Endothelial cell of umbilical vein (primary cell): ENCODE data around the gene DCC. TPM values are rescaled to one million over a fixed set of nuclear protein-coding genes. Genes with fewer than 3 reads are reported as not detected.

Experiments used
- BruUV-seq: library from RNA; stranded (reverse); fragments of 400-500 nt; replicated peaks from 2 replicates; lab custom pipeline; 2021; lab: Mats Ljungman, UMichigan
- CTCF ChIA-PET: fragments of 300-600, 350-600 bp; sonication (Branson Sonifier 250); formaldehyde crosslinking; loops from one replicate; lab custom pipeline; 2021; ENCODE audit warnings: antibody characterized with exemption, inconsistent platforms; lab: Charles Lee
- POLR2A ChIA-PET: fragments of 300-600, 350-600 bp; sonication (Branson Sonifier 250); formaldehyde crosslinking; loops from one replicate; lab custom pipeline; 2021; ENCODE audit warnings: antibody characterized with exemption, inconsistent platforms; lab: Charles Lee
- DNase-seq: peaks from one replicate; pipeline ENCODE4 v3.0.0-alpha.2; 2011; ENCODE audit warnings: low read depth, low spot score
- FAIRE-seq: peaks from 2 replicates; lab custom pipeline; 2011; peaks lifted over from hg19 to GRCh38; lab: Jason Lieb, UNC
- H2AFZ ChIP-seq: 2 replicates; pipeline ENCODE4 v1.6.0; 2012; ENCODE audit warnings: low read depth, low read length, control low read depth, inconsistent platforms
- H3K27ac ChIP-seq: 2 replicates; pipeline ENCODE4 v1.5.1; 2011; ENCODE audit warnings: low read depth, mild to moderate bottlenecking, control low read depth, low read length, moderate library complexity; ENCODE audit not compliant: insufficient read depth
- H3K27me3 ChIP-seq, 2 experiments: 2 replicates each; pipeline versions ENCODE4 v1.6.0 to v1.6.1; 2011; ENCODE audit warnings: low read length in 2 of 2, mixed read lengths in 1 of 2; ENCODE audit not compliant: control insufficient read depth in 2 of 2, insufficient read depth in 2 of 2
- H3K36me3 ChIP-seq, 2 experiments: 2 replicates in 1 of 2; 3 replicates in 1 of 2; pipeline ENCODE4 v1.5.1; 2011; ENCODE audit warnings: low read length in 2 of 2, mild to moderate bottlenecking in 1 of 2, moderate library complexity in 1 of 2; ENCODE audit not compliant: control insufficient read depth in 2 of 2, insufficient read depth in 2 of 2; ENCODE audit errors: extremely low read depth in 1 of 2
- H3K4me1 ChIP-seq: 3 replicates; pipeline ENCODE4 v1.5.1; 2011; ENCODE audit warnings: mild to moderate bottlenecking, low read length; ENCODE audit not compliant: control insufficient read depth, insufficient read depth; ENCODE audit errors: extremely low read depth
- H3K4me2 ChIP-seq: 2 replicates; pipeline ENCODE4 v1.6.1; 2011; ENCODE audit warnings: low read length, control low read depth, mixed read lengths; ENCODE audit not compliant: insufficient read depth
- H3K4me3 ChIP-seq, 3 experiments: fragments of 200-600 bp in 1 of 3; sonication (generic), shearing (Covaris generic) in 1 of 3; replicated peaks in 1 of 3; 2 replicates each; pipeline ENCODE4 v1.5.1; 2011 to 2016; ENCODE audit warnings: control low read depth in 3 of 3, low read length in 3 of 3, mild to moderate bottlenecking in 2 of 3, inconsistent platforms in 1 of 3, low read depth in 1 of 3, moderate library complexity in 1 of 3; ENCODE audit not compliant: insufficient read depth in 1 of 3
- H3K79me2 ChIP-seq: 2 replicates; pipeline ENCODE4 v1.6.0; 2012; ENCODE audit warnings: low read length, inconsistent platforms; ENCODE audit not compliant: control insufficient read depth, insufficient read depth
- H3K9ac ChIP-seq: replicated peaks from 2 replicates; pipeline ENCODE3; 2011; ENCODE audit warnings: low read length, control low read depth; ENCODE audit not compliant: insufficient read depth; ENCODE audit errors: extremely low read depth
- H3K9me1 ChIP-seq: replicated peaks from 3 replicates; pipeline ENCODE4 v1.6.0; 2011; ENCODE audit warnings: mild to moderate bottlenecking, low read length; ENCODE audit not compliant: control insufficient read depth, insufficient read depth; ENCODE audit errors: extremely low read depth
- H3K9me3 ChIP-seq: replicated peaks from 2 replicates; pipeline ENCODE4 v1.5.1; 2012; ENCODE audit warnings: low read length, inconsistent platforms; ENCODE audit not compliant: control insufficient read depth, insufficient read depth
- H4K20me1 ChIP-seq: replicated peaks from 2 replicates; pipeline ENCODE3; 2011; ENCODE audit warnings: mild to moderate bottlenecking, low read length; ENCODE audit not compliant: control insufficient read depth, insufficient read depth; ENCODE audit errors: extremely low read depth
- EZH2 ChIP-seq: IDR thresholded peaks from 2 replicates; pipeline ENCODE4 v1.6.1; 2012; ENCODE audit warnings: borderline replicate concordance, low read depth, mild to moderate bottlenecking, moderate library complexity, low read length, inconsistent platforms; ENCODE audit not compliant: severe bottlenecking
- FOS ChIP-seq: IDR thresholded peaks from 2 replicates; pipeline ENCODE4 v1.6.1; 2011; ENCODE audit warnings: mild to moderate bottlenecking, low read length, moderate library complexity, borderline replicate concordance; ENCODE audit not compliant: insufficient read depth
- GATA2 ChIP-seq: IDR thresholded peaks from 2 replicates; pipeline ENCODE4 v1.7.0; 2011; ENCODE audit warnings: low read depth, mild to moderate bottlenecking, moderate library complexity, mixed read lengths, low read length; ENCODE audit not compliant: insufficient read length, insufficient read depth
- JUN ChIP-seq: IDR thresholded peaks from 2 replicates; pipeline ENCODE4 v1.6.1; 2011; ENCODE audit warnings: borderline replicate concordance, low read depth; ENCODE audit not compliant: insufficient read length, insufficient read depth
- MAX ChIP-seq: IDR thresholded peaks from 2 replicates; pipeline ENCODE4 v1.6.1; 2011; ENCODE audit not compliant: insufficient read depth, insufficient read length
- MYC ChIP-seq: IDR thresholded peaks from one replicate; pipeline ENCODE4 v1.6.1; 2011; ENCODE audit warnings: mild to moderate bottlenecking, low read depth, low read length
- POLR2A ChIP-seq: IDR thresholded peaks from 2 replicates; pipeline ENCODE4 v1.6.1; 2012; ENCODE audit warnings: low read depth, mild to moderate bottlenecking, control low read depth, low read length
- POLR2AphosphoS5 ChIP-seq: IDR thresholded peaks from 2 replicates; pipeline ENCODE4 v1.6.1; 2012; ENCODE audit warnings: low read depth, mild to moderate bottlenecking, control low read depth, low read length, moderate library complexity; ENCODE audit not compliant: insufficient read depth
- dilution Hi-C: fragments of 300-500 bp; cut with MboI; formaldehyde crosslinking; loops from one replicate; pipeline ENCODE4 v1.15.0; 2019; ENCODE audit warnings: low sequenced_read_pairs; ENCODE audit not compliant: extremely low pct_ligation_motif_present
- intact Hi-C: fragments of 100-400 bp; cut with micrococcal nuclease; formaldehyde crosslinking; loops from one replicate; pipeline ENCODE4 v1.10.0; 2022
- polyA plus RNA-seq, 4 experiments: library from polyadenylated mRNA; depleted of rRNA in 3 of 4; stranded (reverse) in 3 of 4; unstranded in 1 of 4; fragments of >200 nt; gene quantifications; 2 replicates each; pipeline versions ENCODE4 v1.2.1 to v1.2.3, GENCODE V29; 2011 to 2012; ENCODE audit warnings: missing spikeins in 1 of 4
- total RNA-seq: library from RNA; stranded (reverse); gene quantifications from 2 replicates; pipeline ENCODE4 v1.2.3, GENCODE V29; 2021
- TF ChIP-seq, protein P1 (sequence below), 2 donors: IDR thresholded peaks; 1 replicate in 1 of 2; 2 replicates in 1 of 2; pipeline ENCODE4 v1.5.1; 2011; ENCODE audit warnings: low read length in 2 of 2, mild to moderate bottlenecking in 2 of 2, moderate library complexity in 2 of 2, control low read depth in 1 of 2, inconsistent platforms in 1 of 2, low read depth in 1 of 2; ENCODE audit not compliant: insufficient read depth in 1 of 2; ENCODE audit errors: extremely low read depth in 1 of 2

Gene DCC
- total and polyA plus RNA-seq, 2 donors (not counting 3 experiments of a cell fraction or from before 2014, with no cell fraction given), result not detected

DNA sequence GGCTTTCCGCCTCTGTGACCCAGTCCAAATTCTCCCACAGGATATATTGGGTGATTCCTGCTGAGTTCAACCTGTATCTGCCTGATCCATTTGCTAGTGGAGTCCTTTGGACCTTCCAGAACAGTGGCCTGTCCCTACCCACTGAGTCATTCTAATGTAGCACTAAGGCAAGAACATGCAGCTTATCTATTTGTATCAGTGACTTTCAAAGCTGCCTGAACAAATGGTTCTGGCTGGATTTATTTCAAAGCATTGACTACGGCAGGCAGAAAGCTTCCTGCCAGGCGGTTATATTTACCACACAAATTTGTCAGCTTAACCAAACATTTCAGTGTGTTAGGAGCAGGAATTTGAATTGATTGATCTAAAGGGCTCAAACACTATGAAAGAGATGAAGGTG is 613.4 kb downstream of the DCC start:
- H3K4me1 ChIP-seq, result no peaks in the 10 kb centered on the region
- dilution Hi-C loops (no loop called here), intact Hi-C loops (no loop called here)
- no peaks in the 10 kb centered on the region for H3K27me3 ChIP-seq
- no peak overlapping the region for H3K4me2 ChIP-seq
- no peak for DNase-seq
- no peaks in the 10 kb centered on the region for H3K79me2 ChIP-seq
- H3K9ac ChIP-seq, result no peak overlapping the region
- POLR2A ChIA-PET, result no interaction called here
- H3K9me1 ChIP-seq, result no peaks in the 10 kb centered on the region
- BruUV-seq, result no TSS peak
- no peaks in the 10 kb centered on the region for H4K20me1 ChIP-seq
- CTCF ChIA-PET, result no interaction called here
- no peaks in the 10 kb centered on the region for H3K36me3 ChIP-seq
- H2AFZ ChIP-seq, result no peak overlapping the region
- TF ChIP-seq EZH2, result no peak
- TF ChIP-seq GATA2, result no peak
- TF ChIP-seq MYC, result no peak
- TF ChIP-seq POLR2A, result no peak
- TF ChIP-seq POLR2AphosphoS5, result no peak
- TF ChIP-seq FOS, result no peak
- TF ChIP-seq, protein P1, sequence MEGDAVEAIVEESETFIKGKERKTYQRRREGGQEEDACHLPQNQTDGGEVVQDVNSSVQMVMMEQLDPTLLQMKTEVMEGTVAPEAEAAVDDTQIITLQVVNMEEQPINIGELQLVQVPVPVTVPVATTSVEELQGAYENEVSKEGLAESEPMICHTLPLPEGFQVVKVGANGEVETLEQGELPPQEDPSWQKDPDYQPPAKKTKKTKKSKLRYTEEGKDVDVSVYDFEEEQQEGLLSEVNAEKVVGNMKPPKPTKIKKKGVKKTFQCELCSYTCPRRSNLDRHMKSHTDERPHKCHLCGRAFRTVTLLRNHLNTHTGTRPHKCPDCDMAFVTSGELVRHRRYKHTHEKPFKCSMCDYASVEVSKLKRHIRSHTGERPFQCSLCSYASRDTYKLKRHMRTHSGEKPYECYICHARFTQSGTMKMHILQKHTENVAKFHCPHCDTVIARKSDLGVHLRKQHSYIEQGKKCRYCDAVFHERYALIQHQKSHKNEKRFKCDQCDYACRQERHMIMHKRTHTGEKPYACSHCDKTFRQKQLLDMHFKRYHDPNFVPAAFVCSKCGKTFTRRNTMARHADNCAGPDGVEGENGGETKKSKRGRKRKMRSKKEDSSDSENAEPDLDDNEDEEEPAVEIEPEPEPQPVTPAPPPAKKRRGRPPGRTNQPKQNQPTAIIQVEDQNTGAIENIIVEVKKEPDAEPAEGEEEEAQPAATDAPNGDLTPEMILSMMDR (IDR thresholded peaks at IDR 0.05; ENCODE audit: extremely low read depth in 1 of 2, insufficient read depth in 1 of 2, low read depth in 1 of 2, low read length in 2 of 2), result no peak
- no peak for TF ChIP-seq MAX
- TF ChIP-seq JUN, result no peak
- no peak overlapping the region for H3K27ac ChIP-seq
- H3K9me3 ChIP-seq, result peaks cover 7% of the 10 kb centered on the region
- no peak for FAIRE-seq
- no peak overlapping the region for H3K4me3 ChIP-seq
